HG03442 (cell line): ENCODE measurements around the gene EHD4.

Experiments
- ATAC-seq: cut with Tn5 transposase; IDR thresholded peaks from one replicate; pipeline ENCODE4 v1.9.1; 2021; ENCODE audit warnings: mild to moderate bottlenecking, moderate library complexity; ENCODE audit not compliant: unreplicated experiment

Gene EHD4

DNA sequence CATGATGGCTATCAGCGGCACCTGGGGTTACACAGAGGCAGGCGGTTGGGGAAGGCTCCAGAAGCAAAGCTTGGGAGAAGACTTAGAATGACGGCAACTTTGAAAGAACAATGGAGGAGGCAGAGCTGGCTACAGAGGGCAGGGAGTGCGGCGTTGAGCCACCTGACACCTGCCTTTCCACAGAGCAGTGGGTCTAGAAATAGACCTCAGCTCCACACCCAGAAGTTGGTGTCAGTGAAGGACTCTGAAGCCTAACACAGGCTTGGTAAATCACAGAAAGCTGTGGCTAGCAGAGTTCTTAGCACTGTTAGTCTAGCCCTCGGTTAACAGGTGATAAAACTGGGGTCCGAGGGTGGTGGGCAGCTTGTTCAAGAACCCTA is 23.1 kb upstream of the EHD4 start:
- ATAC-seq: no peak

DNA sequence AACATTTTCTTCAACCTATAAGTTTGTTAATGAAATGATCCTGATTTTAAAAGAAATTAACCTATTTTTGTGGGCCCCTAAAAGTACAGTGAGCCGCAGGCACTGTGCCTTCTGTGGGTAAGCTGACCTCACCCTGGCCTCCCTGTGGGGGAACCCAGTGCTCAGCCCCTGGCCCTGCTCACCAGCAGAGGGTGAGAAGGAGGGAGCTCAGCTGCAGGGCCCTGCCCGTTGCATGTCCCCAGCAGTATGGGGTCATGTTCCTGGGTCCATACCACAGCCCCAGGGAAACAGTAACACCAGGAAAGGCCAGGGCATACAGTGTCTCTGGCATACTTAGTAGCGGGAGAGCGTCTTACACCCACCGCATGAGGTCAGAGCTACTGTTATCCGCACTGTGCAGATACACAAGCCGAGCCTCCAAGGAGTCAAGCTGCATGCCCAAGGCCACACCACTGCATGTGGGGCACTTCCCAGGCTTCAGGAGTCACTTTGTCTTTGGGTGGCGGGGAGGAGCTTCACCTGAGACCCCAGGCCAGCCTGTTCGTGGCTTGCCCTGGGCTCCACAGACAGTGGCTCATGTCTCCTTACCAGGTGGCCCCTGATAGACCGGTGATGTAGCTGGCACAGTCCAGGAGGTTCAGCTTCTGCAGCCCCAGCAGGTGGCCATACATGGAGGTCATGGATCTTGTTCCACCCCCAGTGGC is 22.6 kb upstream of the EHD4 start:
- ATAC-seq: no peak

DNA sequence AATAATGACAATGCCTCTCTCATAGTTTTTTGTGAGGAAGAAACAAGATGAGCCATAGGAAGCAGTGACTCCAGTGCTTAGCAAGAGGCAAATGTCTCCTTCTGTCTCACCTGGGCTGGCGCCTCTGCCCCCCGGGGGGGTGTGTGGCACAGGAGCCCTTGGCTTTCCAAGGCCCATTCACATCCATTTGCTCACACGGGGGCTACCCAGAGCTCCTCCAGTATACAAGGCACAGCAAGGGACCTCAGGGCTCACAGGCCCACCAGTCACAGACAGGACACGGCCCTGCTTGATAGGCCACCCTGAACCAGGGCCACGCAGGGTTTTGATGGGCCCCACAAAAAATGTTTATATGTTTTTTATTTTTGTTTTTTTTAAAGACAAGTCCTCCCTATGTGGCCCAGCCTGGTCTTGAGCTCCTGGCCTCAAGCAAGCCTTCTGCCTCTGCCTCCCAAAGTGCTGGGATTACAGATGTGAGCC is 21.9 kb upstream of the EHD4 start:
- ATAC-seq: no peak

DNA sequence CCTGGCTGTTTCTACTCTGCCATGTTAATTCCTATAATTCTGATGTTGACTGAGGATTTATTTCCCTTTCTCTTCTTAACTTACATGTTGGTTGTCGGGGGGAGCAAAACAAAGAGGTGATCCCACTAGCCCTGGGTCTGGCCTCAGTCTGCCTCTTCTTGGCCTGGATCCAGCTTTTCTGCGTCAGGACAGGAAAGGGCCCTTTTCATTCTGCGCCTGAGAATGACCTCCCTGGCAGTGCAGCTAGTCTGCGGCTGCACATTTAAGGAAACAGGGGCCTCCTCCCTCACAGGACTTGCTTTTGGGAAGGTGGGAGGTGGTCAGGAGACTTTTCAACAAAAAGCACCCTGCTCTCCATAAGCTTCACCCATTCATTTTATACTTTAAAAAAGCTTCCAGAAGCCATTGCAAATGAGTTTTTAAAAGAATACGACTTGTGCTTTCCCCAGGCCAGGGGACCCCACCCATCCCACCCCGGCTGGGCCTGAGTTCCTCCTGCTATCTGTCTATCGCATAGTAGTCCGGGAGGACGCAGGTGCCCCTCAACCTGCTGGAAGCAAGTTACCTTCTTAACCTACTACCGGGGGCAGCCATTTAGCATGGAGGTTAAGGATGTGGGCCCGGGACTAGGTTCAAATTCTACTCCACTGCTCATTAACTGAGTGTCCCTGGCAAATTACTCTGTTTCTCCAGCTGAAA is 21.3 kb upstream of the EHD4 start:
- no peak for ATAC-seq

DNA sequence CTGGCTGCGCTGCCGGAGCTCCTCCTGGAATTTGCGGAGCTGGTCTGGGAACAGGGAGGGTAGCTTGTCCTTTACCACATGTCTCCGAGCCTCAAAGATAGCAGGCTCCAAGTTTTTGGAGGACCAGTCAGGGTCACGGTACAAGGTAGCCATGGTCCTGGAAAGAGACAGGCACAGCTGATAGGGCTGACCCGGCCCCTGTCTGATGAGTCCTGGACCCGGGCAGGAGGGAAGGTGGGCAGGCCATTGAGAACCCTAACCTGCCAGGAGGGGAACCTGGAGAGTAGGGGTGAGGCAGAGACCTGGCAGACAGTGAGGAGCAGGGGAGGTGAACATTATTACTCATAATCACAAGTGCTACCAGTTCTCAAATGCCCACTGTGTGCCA is 20.4 kb upstream of the EHD4 start:
- ATAC-seq: no peak

DNA sequence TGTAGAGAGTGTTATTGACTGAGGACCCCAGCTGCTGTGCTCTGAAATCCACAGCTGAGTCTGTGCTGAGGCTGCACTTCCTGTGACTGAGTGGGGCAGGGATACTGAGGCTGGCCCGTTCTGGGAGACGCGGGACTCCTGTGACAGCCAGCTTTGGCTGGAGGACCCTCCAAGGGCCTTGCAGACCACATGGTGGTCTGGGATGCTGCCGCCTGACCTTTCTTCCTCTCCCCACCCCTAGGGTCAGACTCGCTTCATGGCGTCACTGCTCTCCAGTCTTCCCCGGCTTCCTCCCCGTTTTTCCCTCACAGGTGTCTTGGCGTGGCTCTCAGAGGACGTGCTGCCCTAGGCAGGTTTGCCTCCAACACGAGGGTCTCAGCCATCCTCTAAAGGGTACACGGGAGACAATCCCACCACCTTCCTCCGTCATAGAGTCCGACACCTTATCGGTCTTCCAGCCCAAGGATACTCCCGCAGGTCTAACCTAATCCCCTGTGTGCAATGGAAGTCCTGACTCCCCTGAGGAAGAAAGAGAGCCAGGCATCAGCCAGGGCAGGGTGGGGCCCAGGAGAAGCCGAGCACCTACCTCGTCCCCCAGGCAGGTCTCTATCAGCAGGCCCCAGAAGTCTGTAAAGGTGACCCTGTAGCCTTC is 19.9 kb upstream of the EHD4 start:
- no peak for ATAC-seq

DNA sequence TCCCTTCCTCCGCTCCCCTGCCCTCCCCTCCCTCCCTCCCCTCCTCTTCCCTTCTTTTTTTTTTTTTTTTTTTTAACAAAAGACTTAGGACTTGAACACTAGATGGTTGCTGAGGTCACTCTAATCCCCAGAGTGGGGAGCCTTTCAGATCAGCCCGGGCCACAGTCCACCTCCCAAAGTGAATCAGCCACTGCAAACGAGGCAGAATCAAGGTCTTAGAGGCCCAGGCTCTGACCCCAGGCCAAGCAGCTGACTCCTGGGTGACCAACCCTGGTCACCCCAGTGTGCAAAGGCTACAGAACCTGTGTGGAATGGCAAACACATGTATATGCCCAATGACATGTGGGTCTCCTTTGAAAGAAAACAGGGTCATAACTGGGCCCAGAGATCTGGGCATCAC is 18.3 kb upstream of the EHD4 start:
- ATAC-seq: no peak

DNA sequence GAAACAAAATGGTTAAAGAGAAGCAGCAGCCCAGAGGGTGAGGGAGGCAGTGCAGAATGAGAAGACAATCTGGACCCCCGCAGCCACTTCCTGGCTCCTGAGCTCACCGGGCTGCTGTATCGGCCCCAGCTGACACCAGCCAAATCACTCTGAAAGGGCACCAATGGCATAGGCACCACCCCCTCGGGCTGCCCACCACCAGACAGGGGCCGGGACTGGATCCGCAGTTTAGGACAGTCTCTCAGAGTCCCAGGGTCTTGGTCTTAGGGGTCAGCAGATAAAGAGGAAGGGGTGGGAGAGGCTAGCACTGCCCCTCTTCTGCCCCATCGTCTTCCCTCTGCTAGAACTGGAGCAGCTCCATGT is 17.9 kb upstream of the EHD4 start:
- ATAC-seq: no peak

DNA sequence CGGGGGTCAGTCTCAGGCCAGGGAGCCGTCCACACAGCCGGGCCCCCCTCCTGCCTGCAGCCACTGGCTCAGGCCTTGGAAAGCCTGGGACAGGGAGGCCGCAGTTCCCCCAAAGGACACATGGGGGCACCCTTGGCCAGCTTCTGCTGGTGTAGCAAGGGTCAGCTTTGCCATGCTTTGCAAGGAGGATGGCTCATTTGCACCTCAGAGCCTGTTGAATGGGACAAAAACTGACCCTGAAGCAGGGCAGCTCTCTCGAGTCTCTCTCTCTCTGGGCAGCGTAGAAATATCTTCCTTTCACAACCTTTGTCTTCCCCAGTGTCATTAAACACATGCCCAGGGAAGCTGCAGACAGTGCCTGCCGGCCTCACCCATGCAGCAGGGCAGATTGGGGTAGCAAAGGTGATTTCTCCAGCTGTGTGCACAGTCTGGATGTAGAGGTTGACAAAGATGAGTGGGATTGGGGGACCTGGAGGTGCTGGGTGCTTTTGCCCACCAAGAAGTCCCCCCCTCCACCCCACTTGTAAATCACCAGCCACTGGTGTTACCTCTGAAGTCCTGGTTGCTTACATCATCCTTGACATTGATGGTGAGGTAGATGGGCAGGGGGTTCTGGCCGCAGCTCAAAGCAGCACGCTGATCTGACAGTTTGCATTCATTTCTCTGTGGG is 17.4 kb upstream of the EHD4 start:
- ATAC-seq: no peak

DNA sequence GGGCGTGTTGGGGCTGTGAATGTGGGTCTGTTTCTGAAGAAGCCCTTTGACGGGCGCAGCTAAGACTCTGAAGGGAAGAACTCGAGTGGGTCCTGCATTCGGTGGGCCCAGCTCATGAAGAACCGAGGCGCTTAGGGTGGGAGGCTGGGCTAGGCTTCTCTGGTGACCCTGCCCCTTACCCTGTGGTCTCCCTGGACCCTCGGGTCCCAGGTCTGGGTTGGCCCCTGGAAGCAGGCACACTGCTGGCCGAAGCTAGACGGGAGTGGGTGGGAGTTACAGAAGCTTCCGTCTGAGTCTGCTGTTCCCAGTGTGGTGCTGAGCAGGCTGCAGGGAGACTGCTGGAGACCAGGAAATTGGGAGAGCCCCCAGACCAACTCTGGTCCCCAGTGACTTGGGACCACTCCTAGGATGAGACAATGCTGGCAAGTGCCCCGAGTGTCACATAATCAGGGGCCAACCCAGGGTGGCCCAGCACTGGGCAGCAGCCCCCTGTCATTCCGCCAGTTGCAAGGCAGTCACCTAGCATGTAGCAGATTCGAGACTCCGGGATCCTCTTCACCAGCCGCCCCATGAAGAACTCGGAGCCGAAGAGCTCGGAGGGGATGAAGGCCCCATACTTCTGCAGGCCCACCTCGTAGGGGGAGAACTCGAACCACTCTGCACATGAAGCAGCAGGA is 16.7 kb upstream of the EHD4 start:
- ATAC-seq: no peak

DNA sequence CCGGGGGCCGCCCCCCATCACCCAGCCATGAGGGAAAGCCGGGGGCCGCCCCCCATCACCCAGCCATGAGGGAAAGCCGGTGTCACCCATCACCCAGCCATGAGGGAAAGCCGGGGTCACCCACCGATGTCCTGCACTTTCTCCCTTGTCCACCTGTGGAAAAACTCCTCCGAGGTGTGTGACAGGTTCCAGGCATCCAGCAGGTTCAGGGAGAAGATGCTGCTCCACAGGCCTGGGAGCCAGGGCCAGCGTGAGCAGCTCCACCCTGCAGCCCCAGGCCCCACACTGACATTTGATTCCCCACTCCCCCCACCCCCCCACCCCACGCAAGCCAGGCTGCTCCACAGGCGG is 15.5 kb upstream of the EHD4 start:
- no peak for ATAC-seq

DNA sequence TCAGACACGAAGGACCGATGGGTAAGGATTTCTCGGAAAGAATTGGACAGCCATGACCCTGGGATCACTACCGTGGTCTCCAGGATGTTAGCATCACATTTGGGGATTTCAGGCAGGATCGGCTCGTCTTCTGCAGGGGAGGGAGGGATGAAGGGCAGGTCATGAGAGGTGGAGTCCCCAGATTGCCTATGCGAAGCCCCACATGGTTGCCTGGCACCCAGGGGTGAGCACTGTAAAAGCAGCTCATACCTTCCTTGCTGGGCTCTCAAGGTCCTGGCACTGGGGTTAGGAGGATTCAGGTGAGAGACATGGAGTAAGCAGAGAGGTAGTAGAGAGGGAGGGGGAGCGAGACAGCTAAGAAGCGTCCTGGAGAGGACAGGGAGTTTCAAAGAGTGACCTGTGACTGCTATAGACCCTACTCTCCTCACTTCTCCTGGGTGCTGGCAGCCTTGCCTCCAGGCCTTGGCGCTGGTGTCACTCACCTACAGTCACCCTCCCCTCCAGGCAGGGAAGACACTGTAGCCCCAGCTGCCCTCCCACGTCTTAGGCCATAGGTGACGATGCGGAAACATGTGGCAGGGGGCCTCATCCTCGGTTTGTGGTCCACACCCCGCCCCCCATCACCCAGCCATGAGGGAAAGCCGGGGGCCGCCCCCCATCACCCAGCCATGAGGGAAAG is 15.0 kb upstream of the EHD4 start:
- no peak for ATAC-seq

DNA sequence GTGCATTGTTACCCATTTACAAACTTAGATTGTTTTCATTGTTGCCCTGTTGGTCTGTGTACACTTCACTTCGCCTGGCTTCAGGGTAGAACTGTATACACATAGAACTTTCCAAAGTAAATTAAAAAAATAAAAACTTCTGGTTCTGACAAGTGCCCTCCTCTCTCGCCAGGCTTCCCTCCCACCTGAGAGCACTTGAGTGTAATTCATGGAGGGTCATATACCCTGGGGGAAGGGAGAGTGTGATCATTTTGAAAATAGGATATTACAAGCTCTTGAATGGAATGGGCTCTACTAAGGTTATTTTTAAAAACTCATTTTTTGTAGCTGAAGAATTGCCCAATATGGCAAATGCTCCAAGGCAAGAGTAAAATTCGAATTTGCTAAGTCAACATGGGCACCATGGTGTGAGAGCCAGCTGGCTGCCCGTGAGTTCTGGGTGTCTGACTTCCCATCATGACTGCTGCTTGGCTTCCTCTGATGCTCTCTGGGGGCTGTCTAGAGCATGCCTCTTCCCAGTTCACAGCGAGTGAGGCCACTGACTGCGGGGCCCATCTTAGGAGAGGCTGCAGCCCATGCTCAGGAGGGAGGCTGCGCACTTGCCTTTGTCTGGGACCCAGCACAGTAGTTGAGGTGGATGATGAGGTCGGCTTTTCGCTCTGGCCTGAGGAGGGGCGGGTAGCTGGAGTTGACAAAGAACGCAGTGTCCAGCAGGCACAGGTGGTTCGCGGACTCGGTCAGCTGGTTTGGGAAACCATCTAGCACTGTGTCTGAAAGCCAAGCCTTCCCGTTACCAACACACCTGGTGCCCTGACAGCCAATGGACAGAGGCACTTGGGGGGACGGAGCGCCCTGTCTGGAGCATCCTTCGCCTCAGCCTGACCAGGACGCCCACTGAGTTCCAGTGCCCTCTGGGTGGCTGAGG is 13.1 kb upstream of the EHD4 start:
- no peak for ATAC-seq

DNA sequence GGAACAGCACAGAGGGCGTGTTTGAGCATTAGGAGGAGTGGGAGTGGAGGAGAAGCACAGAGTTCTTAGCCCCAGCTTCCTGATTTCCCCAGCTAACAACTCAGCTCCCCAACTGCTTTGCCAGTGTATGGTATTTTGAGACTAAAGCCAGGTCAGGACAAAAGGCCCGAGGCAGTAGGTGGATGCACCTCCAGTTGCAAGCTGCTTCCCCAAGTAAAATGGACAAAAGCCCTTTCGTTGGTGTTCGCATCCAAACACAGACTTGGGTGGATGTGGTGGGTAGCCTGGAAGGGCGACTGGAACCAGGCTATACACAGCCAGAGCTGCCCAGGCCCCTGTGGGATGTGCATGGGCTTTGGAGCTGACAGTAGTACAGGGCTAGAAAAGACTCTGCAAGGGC is 12.3 kb upstream of the EHD4 start:
- no peak for ATAC-seq

DNA sequence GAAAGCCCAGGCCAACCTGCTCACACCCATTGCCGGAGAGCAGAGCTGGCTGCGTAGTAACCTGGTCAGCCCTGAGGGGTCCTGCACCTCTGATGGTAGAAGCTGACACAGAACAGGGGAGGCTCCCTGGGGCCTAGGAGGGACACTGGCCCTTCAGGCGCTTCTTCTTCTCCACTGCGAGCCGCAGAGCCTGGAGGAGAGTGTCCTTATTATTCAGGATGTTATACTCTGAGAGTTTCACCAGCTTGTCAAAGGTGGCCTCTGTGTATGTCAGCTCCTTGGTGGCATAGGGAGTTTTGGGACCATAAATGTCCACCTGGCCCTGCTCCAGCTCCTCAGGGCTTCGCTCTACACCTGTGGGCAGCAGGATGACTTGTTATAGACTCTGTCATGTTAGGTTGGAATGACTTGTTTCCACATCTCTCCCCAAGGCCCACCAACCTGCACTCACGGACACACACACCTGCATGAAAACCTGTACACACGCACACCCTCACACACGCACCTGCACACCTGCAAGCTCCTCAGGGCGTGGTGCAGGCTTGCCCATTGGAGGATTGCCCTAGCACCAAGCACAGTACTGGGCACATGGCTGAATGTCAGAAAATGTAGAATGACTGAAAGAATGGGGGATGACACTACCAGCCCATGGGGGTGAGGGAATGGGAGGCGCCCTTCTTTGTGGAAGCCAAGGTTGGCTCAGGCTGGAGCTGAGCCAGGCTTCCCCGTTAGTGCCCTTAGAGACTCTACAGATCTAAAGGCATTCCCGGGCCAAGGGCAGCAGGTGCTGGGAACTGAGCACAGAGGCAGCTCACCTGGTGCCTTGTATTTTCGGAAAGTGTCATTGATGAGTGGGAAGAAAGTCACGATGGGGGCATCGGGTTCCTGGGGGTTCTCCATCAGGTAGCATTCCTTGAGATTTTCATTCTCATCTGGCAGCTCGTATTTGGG is 11.5 kb upstream of the EHD4 start:
- no peak for ATAC-seq

DNA sequence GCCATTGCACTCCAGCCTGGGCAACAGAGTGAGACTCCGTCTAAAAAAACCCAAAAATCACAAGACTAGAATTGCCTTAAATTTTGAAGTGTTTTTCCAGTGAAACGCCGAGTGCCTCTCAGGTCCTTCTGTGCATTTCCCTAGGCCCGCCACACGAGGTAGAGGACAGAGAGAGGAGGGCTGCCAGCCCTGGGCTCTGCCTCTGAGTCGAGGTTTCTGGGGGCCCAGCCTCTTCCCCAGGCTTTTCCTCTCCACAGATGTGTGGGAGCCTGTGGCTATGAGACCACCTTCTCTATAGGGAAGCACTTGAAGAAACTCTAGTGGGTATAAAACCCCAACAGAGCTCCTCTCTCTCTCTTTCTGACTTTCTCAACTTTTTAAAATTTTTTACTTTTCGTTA is 10.9 kb upstream of the EHD4 start:
- no peak for ATAC-seq

DNA sequence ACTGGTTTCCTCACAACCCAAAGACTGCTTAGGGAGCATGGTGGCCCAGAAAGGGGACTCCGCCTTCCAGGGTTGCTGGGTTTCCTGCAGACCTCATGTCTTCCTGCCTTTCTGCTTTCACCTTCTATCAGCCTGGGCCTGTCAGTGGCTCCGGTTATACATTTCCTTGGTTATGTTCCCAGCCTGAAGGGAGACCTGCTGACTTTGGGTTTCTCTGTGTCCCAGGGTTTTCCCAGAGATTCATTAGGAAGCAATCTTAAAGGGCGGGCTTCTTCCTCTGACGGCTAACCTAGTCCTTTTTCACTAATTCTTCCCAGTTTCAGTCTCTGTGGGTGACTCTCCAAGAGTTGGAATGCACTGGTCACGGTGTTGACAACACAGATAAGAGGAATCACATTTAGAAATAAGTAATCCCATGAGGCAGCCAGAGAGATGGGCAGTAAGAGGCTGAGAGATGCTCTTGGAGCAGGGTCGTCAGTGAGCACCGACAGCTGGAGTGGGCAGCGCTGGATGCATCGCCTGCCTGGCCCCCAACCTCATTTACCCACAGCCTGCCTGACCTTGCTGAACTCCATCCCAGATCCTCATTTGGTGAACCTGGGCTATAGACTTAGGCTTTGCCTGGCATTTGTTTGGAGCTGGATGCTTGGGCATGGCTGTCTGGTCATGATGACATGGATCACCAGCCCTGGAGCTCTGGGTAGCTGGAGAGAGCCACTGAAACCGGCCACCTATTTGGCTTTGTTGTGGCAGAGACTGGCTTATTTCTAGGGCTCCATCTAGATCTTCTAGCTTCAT is 10.0 kb upstream of the EHD4 start:
- ATAC-seq: no peak
